ENCODE results near the gene LRRC17.

The LRRC17 gene

GRCh38 chr7:102912742-102913141 lies at the start of gene LRRC17:
Gene LRRC17, plus strand, starts transcription at chr7:102913000. Its CDS starts 20,914 bp downstream, at chr7:102933914.
- DNase-seq = no peak

- DNase-seq = no peak
Observed at GRCh38 chr7:102864958-102865357, 47.8 kb upstream of the LRRC17 start.

- no peak for DNase-seq
Observed at GRCh38 chr7:102866535-102867215, 46.1 kb upstream of the LRRC17 start.

GRCh38 chr7:102869195-102869594 lies 43.6 kb upstream of the LRRC17 start:
- no peak for DNase-seq

DNA sequence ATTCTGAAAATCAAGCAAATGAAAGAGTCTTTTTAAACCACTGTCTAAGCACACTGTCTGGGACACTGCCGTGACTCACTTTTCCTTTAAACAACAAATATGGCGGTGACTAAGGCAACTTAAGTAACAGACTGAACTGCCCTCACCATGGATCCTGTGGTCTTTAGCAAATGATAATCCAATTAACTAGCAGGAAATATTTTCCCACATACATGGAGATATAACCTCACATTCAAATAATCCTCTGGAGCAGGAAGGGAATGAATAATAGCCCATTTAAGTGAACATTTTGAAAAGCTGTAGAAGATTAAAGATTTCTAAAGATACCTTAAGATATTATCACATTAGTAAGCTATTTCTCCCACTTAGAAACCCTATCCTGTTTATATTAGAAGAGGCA lies 40.3 kb upstream of the LRRC17 start:
- peak in 1 of 2 donors; percentile 44 for DNase-seq

DNA sequence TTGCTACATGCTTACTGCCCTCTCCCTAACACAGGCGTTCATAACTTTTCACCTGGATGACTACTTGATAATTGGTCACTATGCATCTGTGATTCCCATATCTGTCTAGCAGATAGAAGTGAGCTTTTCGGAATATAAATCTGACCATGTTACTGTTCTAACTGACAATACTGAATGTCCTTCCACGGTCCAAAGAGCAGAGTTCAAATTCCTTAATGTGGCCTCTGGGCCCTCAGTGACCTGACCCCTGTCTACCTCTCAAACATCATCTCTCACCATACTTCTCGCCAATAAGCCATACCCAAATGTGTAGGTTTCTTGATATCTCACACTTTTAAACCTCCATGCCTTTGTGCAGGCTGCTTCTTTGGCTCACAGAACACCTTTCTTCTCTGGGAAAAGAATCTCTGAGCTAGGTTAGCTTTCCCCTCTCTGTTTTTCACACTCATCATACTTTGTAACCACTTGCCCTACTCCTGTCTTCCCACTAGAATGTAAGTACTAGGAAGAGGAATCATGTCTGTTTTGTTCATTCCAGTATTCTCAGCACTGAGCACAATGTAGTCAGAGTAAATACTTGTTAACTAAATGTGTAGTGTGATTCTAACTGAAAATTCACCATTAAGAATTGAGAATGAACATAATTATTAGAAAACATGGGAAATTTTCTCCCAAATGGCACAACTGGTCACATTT lies 39.2 kb upstream of the LRRC17 start:
- no peak for DNase-seq

GRCh38 chr7:102874166-102874829 lies 38.5 kb upstream of the LRRC17 start:
- DNase-seq = peak in 1 of 2 donors; percentile 89

GRCh38 chr7:102874966-102875365 lies 37.8 kb upstream of the LRRC17 start:
- DNase-seq = no peak

GRCh38 chr7:102875700-102876295 lies 37.0 kb upstream of the LRRC17 start:
- peak in 1 of 2 donors; percentile 69 for DNase-seq

DNA sequence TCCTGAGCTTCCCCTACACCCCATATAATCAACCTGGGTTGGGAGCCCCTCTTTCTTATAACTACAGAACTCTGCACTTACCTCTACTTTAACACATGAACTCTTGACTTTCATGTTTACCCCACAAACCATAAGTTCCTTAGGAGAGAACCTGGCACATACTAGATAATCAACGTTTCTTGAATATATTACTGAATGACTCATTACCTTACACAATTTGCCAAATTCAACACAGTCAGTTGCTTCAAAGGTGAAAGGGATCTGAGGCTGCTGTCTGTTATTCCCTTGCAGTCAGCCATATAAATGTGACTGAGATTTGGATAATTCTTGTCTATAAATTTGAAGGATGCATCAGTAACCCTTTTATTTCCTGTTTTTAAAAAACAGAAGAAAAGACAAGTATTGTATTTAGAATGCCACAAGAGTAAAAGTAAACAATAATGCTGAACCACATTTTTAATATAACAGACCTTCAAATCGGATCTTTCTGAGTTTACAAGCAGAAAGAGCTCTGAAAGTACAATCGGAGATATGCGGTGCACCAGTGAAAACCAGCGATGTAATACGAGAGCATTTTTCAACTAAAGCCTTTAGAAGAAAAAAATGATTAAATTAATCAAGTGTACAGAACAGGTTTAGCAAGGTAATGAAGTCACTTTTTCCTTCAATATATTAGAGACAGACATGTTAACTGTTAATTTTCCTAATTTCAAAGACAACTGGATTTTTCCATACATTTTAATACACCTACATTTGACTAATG lies 29.5 kb upstream of the LRRC17 start:
- DNase-seq = no peak

GRCh38 chr7:102888561-102889233 lies 24.1 kb upstream of the LRRC17 start:
- no peak for DNase-seq

DNA sequence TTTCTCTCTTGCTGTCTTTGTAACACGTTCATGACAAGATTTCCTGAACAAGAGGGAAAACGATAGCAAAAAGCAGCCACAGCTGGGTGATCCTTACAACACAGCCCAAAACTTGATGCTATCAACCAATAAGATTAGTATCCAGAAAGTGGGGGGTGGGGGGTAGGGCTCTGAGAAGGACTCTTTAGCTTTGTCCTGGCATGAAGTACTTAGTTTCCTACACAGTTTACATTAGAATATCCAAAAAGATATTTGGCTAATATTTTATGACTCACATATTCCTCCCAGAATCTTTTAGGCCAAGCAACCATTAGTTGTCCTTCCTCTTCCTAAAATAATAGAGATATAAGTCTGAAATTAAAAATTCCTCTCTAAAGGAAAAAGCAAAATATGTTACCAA lies 22.9 kb upstream of the LRRC17 start:
- no peak for DNase-seq

- peak in 1 of 2 donors; percentile 88 for DNase-seq
Observed at GRCh38 chr7:102890292-102890970, 22.4 kb upstream of the LRRC17 start.

DNA sequence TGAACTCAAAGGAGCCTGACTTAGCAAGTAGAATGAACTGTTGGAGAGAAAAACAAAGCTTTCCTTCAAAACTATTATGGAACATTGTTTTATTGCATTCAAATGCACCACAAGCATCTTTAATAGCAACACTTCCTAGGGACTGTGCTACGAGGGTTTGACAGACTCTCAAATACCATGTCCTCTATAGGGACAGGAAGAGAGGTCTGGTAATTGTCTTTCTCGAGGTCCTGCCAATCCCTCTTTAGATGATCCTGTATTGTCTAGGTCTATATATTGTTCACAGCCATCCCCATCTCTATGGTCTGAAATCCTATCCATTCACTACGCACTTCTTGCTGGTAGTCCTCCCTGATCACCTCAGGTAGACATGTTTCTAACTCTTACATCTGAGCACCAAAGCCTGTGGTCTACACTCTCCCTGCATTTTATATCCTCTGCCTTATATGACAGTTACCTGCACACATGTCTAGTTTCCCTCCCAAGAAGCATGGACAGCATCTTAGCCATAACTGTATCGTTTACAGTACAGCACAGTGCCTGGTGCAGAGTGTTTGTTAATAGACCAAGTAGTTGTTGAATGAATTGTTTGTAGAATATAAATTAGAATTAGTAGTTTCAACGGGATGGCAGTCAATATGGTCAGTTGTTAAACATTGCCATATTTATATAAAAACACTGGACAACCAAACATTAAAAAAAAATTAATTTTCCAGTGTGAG lies 21.7 kb upstream of the LRRC17 start:
- DNase-seq = no peak

GRCh38 chr7:102891693-102892261 lies 21.0 kb upstream of the LRRC17 start:
- DNase-seq = no peak

DNA sequence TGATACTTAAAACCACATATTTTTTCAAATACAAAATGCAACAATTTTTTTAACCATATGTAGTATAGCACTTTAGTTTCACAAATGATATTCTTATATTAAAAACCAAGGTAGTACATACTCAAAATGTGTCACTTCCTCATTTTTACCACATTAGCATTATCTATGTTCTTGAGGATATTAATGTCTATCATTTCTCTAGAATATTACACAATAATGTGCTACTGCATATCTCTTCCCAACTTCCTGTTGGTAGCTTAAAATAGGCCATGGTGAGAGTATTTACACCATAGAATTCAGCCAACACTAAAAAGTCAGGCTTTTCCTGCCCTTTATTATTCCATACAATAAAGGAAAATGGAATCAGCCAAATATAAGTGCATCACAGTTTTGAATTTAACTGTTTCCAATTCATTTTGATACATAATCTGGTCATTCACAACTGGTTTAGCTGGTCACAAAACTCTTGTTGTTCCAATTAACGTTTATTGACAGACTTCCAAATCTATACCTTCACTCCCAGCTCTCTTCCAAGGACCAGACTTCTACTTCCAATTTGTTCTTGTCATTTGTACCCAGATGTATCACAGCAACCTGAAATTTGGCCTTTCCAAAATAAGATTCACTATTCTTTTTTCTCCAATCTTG lies 20.0 kb upstream of the LRRC17 start:
- peak in 1 of 2 donors; percentile 44 for DNase-seq

GRCh38 chr7:102895602-102896001 lies 17.2 kb upstream of the LRRC17 start:
- DNase-seq = no peak

DNA sequence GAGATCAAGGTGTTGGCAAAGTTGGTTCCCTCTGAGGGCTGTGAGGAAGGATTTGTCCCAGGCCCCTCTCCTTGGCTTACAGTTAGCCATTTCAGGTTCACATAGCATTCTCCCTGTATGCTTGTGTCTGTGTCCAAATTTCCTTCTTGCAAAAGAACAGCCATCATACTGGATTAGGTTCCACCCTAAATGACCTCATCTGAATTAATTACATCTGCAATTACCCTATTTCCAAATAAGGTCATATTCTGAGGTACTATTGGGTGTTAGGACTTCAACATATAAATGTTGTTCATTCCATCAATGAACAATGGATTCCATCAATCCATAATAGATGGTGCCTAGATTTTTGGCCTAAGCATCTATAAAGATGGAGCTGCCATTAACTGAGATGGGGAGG lies 16.2 kb upstream of the LRRC17 start:
- DNase-seq = no peak

DNA sequence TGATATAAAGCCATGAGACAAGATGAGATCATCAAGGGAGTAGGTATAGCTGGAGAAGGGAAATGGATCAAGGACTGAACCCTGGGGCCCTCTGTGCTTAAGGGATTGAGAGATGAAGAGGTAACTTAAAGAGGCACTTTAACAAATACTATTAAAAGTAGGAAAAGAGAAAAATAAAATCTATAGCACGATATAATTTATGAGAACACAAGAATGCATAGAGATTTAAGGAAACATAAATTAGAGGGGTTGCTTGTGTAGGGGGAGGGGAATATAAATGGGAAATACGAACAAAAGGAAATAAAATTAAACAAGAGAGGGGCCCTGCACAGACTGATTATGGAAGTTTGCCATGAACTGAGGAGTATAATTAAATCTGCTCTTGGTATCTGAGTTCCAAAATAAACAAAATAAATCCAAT lies 15.6 kb upstream of the LRRC17 start:
- DNase-seq = no peak
